A673 (cell line): ENCODE data around the gene SOX14.

Source experiments
- EZH2 ChIP-seq: fragments of 200-600 bp; sonication (generic); IDR thresholded peaks from 2 replicates; pipeline ENCODE4 v1.6.1; 2017; ENCODE audit warnings: borderline replicate concordance, low read depth, mild to moderate bottlenecking, mixed read lengths, antibody characterized with exemption, low read length; ENCODE audit not compliant: poor library complexity, severe bottlenecking
- TF ChIP-seq, protein P1 (sequence below): fragments of 300-800, 200-600 bp; sonication (generic); conservative IDR thresholded peaks from 2 replicates; pipeline ENCODE4 v1.5.1; 2017; ENCODE audit warnings: low read depth, mild to moderate bottlenecking, antibody characterized with exemption, low read length, moderate library complexity, mixed read lengths

DNA sequence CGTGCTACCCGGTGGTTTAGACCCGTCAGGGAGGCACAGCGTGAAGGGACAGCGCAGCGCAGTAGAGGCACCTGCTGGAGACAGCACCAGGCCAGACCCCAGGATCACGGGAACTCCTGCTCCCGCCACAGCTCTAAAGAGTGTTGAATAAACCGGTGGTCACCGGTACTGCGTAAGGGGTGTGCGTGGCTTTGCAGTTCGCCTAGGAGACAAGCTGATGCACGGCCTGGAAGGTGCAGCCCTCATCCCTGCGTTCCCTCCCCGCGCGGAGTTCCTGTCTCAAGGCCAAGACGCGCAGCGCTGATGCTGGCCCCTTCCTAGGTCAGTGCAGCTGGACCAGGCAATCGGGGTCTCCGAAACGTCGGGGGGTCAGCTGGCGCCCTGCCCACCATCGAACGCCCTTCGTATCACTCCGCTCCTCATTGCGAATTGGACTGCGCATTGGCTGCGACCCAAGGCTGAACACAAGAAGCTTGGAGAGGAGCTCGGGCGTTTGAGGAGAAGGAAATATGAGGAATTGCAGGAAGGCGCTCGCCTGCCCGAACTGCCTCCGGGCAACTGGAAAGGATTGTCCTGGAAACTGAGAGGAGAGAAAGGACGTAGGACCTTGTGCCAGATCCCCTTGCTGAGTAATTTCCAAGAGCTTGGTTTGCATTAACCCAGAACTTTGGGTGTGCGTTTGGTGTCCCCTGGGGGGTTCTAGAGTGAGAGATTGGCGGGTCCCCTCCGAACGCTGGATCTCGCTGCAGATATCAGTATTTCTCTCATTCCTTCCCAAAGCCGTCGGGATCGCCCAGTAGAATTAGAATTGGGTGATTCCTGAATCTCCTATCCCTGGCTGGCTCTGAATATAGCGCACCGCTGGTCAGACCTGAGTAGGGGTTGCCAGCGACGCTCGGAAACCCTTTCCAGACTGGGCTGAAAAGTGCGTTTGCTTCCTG lies 2.3 kb upstream of the SOX14 start:
- TF ChIP-seq, protein P1, sequence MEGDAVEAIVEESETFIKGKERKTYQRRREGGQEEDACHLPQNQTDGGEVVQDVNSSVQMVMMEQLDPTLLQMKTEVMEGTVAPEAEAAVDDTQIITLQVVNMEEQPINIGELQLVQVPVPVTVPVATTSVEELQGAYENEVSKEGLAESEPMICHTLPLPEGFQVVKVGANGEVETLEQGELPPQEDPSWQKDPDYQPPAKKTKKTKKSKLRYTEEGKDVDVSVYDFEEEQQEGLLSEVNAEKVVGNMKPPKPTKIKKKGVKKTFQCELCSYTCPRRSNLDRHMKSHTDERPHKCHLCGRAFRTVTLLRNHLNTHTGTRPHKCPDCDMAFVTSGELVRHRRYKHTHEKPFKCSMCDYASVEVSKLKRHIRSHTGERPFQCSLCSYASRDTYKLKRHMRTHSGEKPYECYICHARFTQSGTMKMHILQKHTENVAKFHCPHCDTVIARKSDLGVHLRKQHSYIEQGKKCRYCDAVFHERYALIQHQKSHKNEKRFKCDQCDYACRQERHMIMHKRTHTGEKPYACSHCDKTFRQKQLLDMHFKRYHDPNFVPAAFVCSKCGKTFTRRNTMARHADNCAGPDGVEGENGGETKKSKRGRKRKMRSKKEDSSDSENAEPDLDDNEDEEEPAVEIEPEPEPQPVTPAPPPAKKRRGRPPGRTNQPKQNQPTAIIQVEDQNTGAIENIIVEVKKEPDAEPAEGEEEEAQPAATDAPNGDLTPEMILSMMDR: no peak
- TF ChIP-seq EZH2: no peak
